PC-9 (cell line): ENCODE results near the gene ACER1. TPM values are rescaled to one million over a fixed set of nuclear protein-coding genes. Genes with fewer than 3 reads are reported as not detected.
A peak's percentile ranks its signal among the peaks of the same experiment; 100 is the strongest.

Source experiments
- BruUV-seq: library from RNA; stranded (reverse); fragments of 400-500 nt; replicated peaks from 2 replicates; lab custom pipeline; 2021; lab: Mats Ljungman, UMichigan
- CTCF ChIA-PET: fragments of 300-600 bp; sonication (Branson Sonifier 250); formaldehyde crosslinking; loops from one replicate; lab custom pipeline; 2022; ENCODE audit warnings: antibody characterized with exemption; lab: Charles Lee
- POLR2A ChIA-PET: fragments of 300-600 bp; sonication (Branson Sonifier 250); formaldehyde crosslinking; loops from one replicate; lab custom pipeline; 2022; ENCODE audit warnings: antibody characterized with exemption; ENCODE audit not compliant: unreplicated experiment; lab: Charles Lee
- DNase-seq, 2 experiments: peaks; one replicate each; pipeline versions ENCODE4 v3.0.0 to v3.0.0-alpha.2; 2015 to 2022; ENCODE audit warnings: mixed read lengths in 1 of 2
- H2AFZ ChIP-seq: fragments of 200-600 bp; sonication (generic); 2 replicates; pipeline ENCODE4 v1.8.1; 2017; ENCODE audit warnings: antibody characterized with exemption
- H3F3A ChIP-seq: fragments of 200-600 bp; sonication (generic); 2 replicates; pipeline ENCODE4 v1.8.1; 2017; ENCODE audit warnings: antibody characterized with exemption, mild to moderate bottlenecking, low read depth; ENCODE audit not compliant: insufficient read depth
- H3K27ac ChIP-seq: fragments of 200-600 bp; sonication (generic); 2 replicates; pipeline ENCODE4 v1.6.1; 2016; ENCODE audit warnings: mixed run types
- H3K27me3 ChIP-seq: fragments of 200-600 bp; sonication (generic); 2 replicates; pipeline ENCODE4 v1.6.1; 2016; ENCODE audit warnings: low read depth, mixed run types; ENCODE audit not compliant: insufficient read depth
- H3K36me3 ChIP-seq: fragments of 200-600 bp; sonication (generic); 2 replicates; pipeline ENCODE4 v1.6.1; 2016; ENCODE audit warnings: low read depth, mixed run types
- H3K4me1 ChIP-seq: fragments of 200-600 bp; sonication (generic); replicated peaks from 2 replicates; pipeline ENCODE4 v1.6.1; 2016; ENCODE audit warnings: mixed run types; ENCODE audit not compliant: insufficient read depth
- H3K4me2 ChIP-seq: fragments of 200-600 bp; sonication (generic); 2 replicates; pipeline ENCODE4 v1.6.1; 2017; ENCODE audit warnings: mixed run types
- H3K4me3 ChIP-seq: fragments of 200-600 bp; sonication (generic); 2 replicates; pipeline ENCODE4 v1.6.1; 2016; ENCODE audit warnings: mixed run types
- H3K79me2 ChIP-seq: fragments of 200-600 bp; sonication (generic); 2 replicates; pipeline ENCODE4 v1.6.1; 2017; ENCODE audit warnings: low read depth, mixed run types
- H3K9me2 ChIP-seq: fragments of 200-600 bp; sonication (generic); 2 replicates; pipeline ENCODE4 v1.8.1; 2017; ENCODE audit warnings: mild to moderate bottlenecking; ENCODE audit not compliant: insufficient read depth
- H3K9me3 ChIP-seq: fragments of 200-600 bp; sonication (generic); 2 replicates; pipeline ENCODE4 v1.8.1; 2016; ENCODE audit warnings: low read depth; ENCODE audit not compliant: insufficient read depth
- H4K20me1 ChIP-seq: fragments of 200-600 bp; sonication (generic); 2 replicates; pipeline ENCODE4 v1.8.1; 2017; ENCODE audit not compliant: insufficient read depth
- CTCF ChIP-seq: fragments of 200-600 bp; sonication (generic); conservative IDR thresholded peaks from 2 replicates; pipeline ENCODE4 v1.6.1; 2017; ENCODE audit warnings: mixed run types, antibody characterized with exemption, mild to moderate bottlenecking, moderate library complexity
- EZH2 ChIP-seq: fragments of 200-600 bp; sonication (generic); IDR thresholded peaks from 2 replicates; pipeline ENCODE4 v1.8.0; 2017; ENCODE audit warnings: antibody characterized with exemption, low read depth
- intact Hi-C: fragments of 100-400 bp; cut with micrococcal nuclease; formaldehyde crosslinking; loops from one replicate; pipeline ENCODE4 v1.10.0; 2022; ENCODE audit not compliant: unreplicated experiment
- total RNA-seq: library from RNA; stranded (reverse); gene quantifications from 2 replicates; pipeline ENCODE4 v1.2.3, GENCODE V29; 2021

ACER1 gene
- total RNA-seq, 1 experiment from 2014 or later: not detected

GRCh38 chr19:6279931-6280591 lies 53.4 kb downstream of the ACER1 start, which contains the start of gene MLLT1:
Gene MLLT1 (minus strand): TSS chr19:6279975. CDS start chr19:6279784, 191 bp downstream.
- H3K9me2 ChIP-seq: no peaks in the 10 kb centered on the region
- H3K4me2 ChIP-seq: peak within 1 kb of the TSS; percentile 87
- H3K36me3 ChIP-seq: no peaks in the 10 kb centered on the region
- POLR2A ChIA-PET: interaction anchor here (0.6 kb wide), 1 partner anchor 77 kb away, joined by 9 read pairs; no protein-coding TSS in a partner anchor
- peaks cover 28% of the 10 kb centered on the region for H3K79me2 ChIP-seq
- H3F3A ChIP-seq: no peaks in the 10 kb centered on the region
- DNase-seq: peak; percentile 78 to 93
- peak within 1 kb of the TSS; percentile 52; the same call in 1 of the 2 replicates for H2AFZ ChIP-seq
- peak within 1 kb of the TSS; percentile 75 for H3K4me3 ChIP-seq
- no peaks in the 10 kb centered on the region; the same call in 1 of the 2 replicates for H4K20me1 ChIP-seq
- no peaks in the 10 kb centered on the region for H3K9me3 ChIP-seq
- no TSS peak for BruUV-seq
- H3K4me1 ChIP-seq: no peaks in the 10 kb centered on the region
- no peak within 1 kb of the TSS for H3K27ac ChIP-seq
- CTCF ChIA-PET: interaction anchor here (0.7 kb wide), 1 partner anchor 80 kb away, joined by 4 read pairs; no protein-coding TSS in a partner anchor
- H3K27me3 ChIP-seq: peaks cover 9% of the 10 kb centered on the region; the same call in 1 of the 2 replicates
- no peak for TF ChIP-seq EZH2
- TF ChIP-seq CTCF: peak; percentile 49; the same call in 1 of the 2 replicates
- intact Hi-C loops: no loop called here

- no peak overlapping the region; the same call in 1 of the 2 replicates for H2AFZ ChIP-seq
- 0 out of 2 replicates have a peak, but pooled peaks cover 4% of the 10 kb centered on the region for H3K27me3 ChIP-seq
- H3K4me2 ChIP-seq: peak overlapping the region; percentile 87; the same call in 1 of the 2 replicates
- no TSS peak for BruUV-seq
- no peaks in the 10 kb centered on the region for H3K9me2 ChIP-seq
- no peaks in the 10 kb centered on the region for H3F3A ChIP-seq
- ChIA-PET POLR2A (no interaction called here), CTCF (no interaction called here)
- no peaks in the 10 kb centered on the region; the same call in 1 of the 2 replicates for H4K20me1 ChIP-seq
- DNase-seq: no peak
- H3K27ac ChIP-seq: no peak overlapping the region
- peak overlapping the region; percentile 75 for H3K4me3 ChIP-seq
- peaks cover 30% of the 10 kb centered on the region for H3K79me2 ChIP-seq
- TF ChIP-seq CTCF (no peak), EZH2 (no peak)
- intact Hi-C loops: no loop called here
- H3K36me3 ChIP-seq: no peaks in the 10 kb centered on the region
- H3K9me3 ChIP-seq: no peaks in the 10 kb centered on the region
- H3K4me1 ChIP-seq: no peaks in the 10 kb centered on the region
Measured at GRCh38 chr19:6279620-6279930, 53.8 kb downstream of the ACER1 start.

GRCh38 chr19:6278740-6279619 lies 54.4 kb downstream of the ACER1 start:
- POLR2A ChIA-PET: no interaction called here
- Histone ChIP-seq H3F3A (no peaks in the 10 kb centered on the region), H3K4me1 (no peaks in the 10 kb centered on the region), H3K4me3 (peak overlapping the region; percentile 75), H3K9me3 (no peaks in the 10 kb centered on the region), H3K27ac (no peak overlapping the region), H4K20me1 (no peaks in the 10 kb centered on the region; the same call in 1 of the 2 replicates), H3K36me3 (no peaks in the 10 kb centered on the region), H3K4me2 (peak overlapping the region; percentile 87), H3K9me2 (no peaks in the 10 kb centered on the region), H2AFZ (peak overlapping the region; percentile 52; the same call in 1 of the 2 replicates), H3K79me2 (peaks cover 30% of the 10 kb centered on the region), H3K27me3 (no peaks in the 10 kb centered on the region)
- intact Hi-C loops: no loop called here
- no TSS peak for BruUV-seq
- CTCF ChIA-PET: no interaction called here
- DNase-seq: peak in 1 of 2 experiments; percentile 1
- TF ChIP-seq CTCF (no peak), EZH2 (no peak)
